HCT116 (cell line): Measurements from ENCODE around the gene RUNX1. TPM values are rescaled to one million over a fixed set of nuclear protein-coding genes. Genes with fewer than 3 reads are reported as not detected.

Source experiments
- ATAC-seq: fragments of 200-7000 bp; cut with Tn5 transposase; 2 replicates; pipeline ENCODE4 v1.9.1; 2020; ENCODE audit warnings: mild to moderate bottlenecking, moderate library complexity
- BruUV-seq: library from RNA; stranded (reverse); fragments of 400-500 nt; replicated peaks from 2 replicates; lab custom pipeline; 2021; lab: Mats Ljungman, UMichigan
- CTCF ChIA-PET: fragments of 300-600 bp; sonication (Branson Sonifier 250); formaldehyde crosslinking; loops from one replicate; lab custom pipeline; 2021; ENCODE audit warnings: antibody characterized with exemption; lab: Charles Lee
- POLR2A ChIA-PET: fragments of 300-600, 350-600 bp; sonication (Branson Sonifier 250); formaldehyde crosslinking; loops from one replicate; lab custom pipeline; 2021; ENCODE audit warnings: antibody characterized with exemption; lab: Charles Lee
- RAD21 ChIA-PET, 2 experiments: fragments of 300-600 bp; sonication (Branson Sonifier 250); formaldehyde crosslinking; loops; one replicate each; lab custom pipeline; 2023; ENCODE audit warnings: low total read pairs in 2 of 2; ENCODE audit not compliant: uncharacterized antibody in 2 of 2, unreplicated experiment in 2 of 2, low non-redundant PET in 1 of 2; lab: Charles Lee
- DNase-seq: peaks from one replicate; pipeline ENCODE4 v3.0.0-alpha.2; 2010; ENCODE audit warnings: low read depth, low spot score
- H2AFZ ChIP-seq: fragments of 200-600 bp; shearing (Covaris generic), sonication (generic); 2 replicates; pipeline ENCODE4 v1.6.1; 2017; ENCODE audit warnings: low read depth, mixed run types, mixed read lengths, antibody characterized with exemption, low read length; ENCODE audit not compliant: poor library complexity, severe bottlenecking
- H3K27ac ChIP-seq: 2 replicates; pipeline ENCODE4 v1.5.1; 2012; ENCODE audit warnings: low read depth, low read length
- H3K27me3 ChIP-seq: fragments of 200-600 bp; sonication (generic); 2 replicates; pipeline ENCODE4 v1.6.1; 2016; ENCODE audit warnings: mixed run types, low read length, mixed read lengths; ENCODE audit not compliant: insufficient read depth
- H3K36me3 ChIP-seq, 2 experiments: fragments of 200-500 bp in 1 of 2; fragments of 200-600 bp in 1 of 2; sonication (Bioruptor generic) in 1 of 2; sonication (generic) in 1 of 2; 2 replicates each; pipeline versions ENCODE4 v1.5.1 to v1.6.1; 2014 to 2016; ENCODE audit warnings: low read length in 2 of 2, inconsistent platforms in 1 of 2, mixed read lengths in 1 of 2, mixed run types in 1 of 2; ENCODE audit not compliant: insufficient read depth in 2 of 2, control insufficient read depth in 1 of 2
- H3K4me1 ChIP-seq, 2 experiments: fragments of 200-600 bp in 1 of 2; sonication (generic) in 1 of 2; 2 replicates each; pipeline versions ENCODE4 v1.5.1 to v1.6.1; 2012 to 2017; ENCODE audit warnings: low read length in 2 of 2, inconsistent platforms in 1 of 2, mild to moderate bottlenecking in 1 of 2, mixed read lengths in 1 of 2, mixed run types in 1 of 2, moderate library complexity in 1 of 2; ENCODE audit not compliant: insufficient read depth in 2 of 2, control insufficient read depth in 1 of 2
- H3K4me2 ChIP-seq: fragments of 200-600 bp; sonication (generic); 2 replicates; pipeline ENCODE4 v1.6.1; 2017; ENCODE audit warnings: mixed run types, low read length, mixed read lengths
- H3K4me3 ChIP-seq, 2 experiments: fragments of 200-600 bp in 1 of 2; sonication (generic) in 1 of 2; replicated peaks in 1 of 2; 2 replicates each; pipeline ENCODE4 v1.5.1; 2011 to 2016; ENCODE audit warnings: low read length in 2 of 2, control low read depth in 1 of 2, low read depth in 1 of 2, mild to moderate bottlenecking in 1 of 2, mixed read lengths in 1 of 2, mixed run types in 1 of 2
- H3K79me2 ChIP-seq: fragments of 200-600 bp; sonication (generic); 2 replicates; pipeline ENCODE4 v1.6.1; 2017; ENCODE audit warnings: mild to moderate bottlenecking, mixed run types, low read length, moderate library complexity, mixed read lengths; ENCODE audit not compliant: insufficient read depth
- H3K9ac ChIP-seq: fragments of 200-600 bp; sonication (generic); 2 replicates; pipeline ENCODE4 v1.6.1; 2016; ENCODE audit warnings: low read length, mixed read lengths
- H3K9me2 ChIP-seq: fragments of 200-600 bp; sonication (generic), shearing (Covaris generic); 2 replicates; pipeline ENCODE4 v1.6.1; 2017; ENCODE audit warnings: mixed run types, mild to moderate bottlenecking, moderate library complexity; ENCODE audit not compliant: insufficient read depth
- H3K9me3 ChIP-seq, 2 experiments: fragments of 200-500 bp in 1 of 2; fragments of 200-600 bp in 1 of 2; sonication (Bioruptor generic) in 1 of 2; sonication (generic) in 1 of 2; 2 replicates each; pipeline ENCODE4 v1.6.1; 2014 to 2017; ENCODE audit warnings: low read length in 2 of 2, mixed read lengths in 2 of 2, inconsistent platforms in 1 of 2, low read depth in 1 of 2, mild to moderate bottlenecking in 1 of 2, mixed run types in 1 of 2, moderate library complexity in 1 of 2; ENCODE audit not compliant: control insufficient read depth in 1 of 2, insufficient read depth in 1 of 2
- H4K20me1 ChIP-seq: fragments of 200-600 bp; sonication (generic), shearing (Covaris generic); 2 replicates; pipeline ENCODE4 v1.6.1; 2017; ENCODE audit warnings: mixed run types, mild to moderate bottlenecking, moderate library complexity; ENCODE audit not compliant: insufficient read depth
- ATF3 ChIP-seq: IDR thresholded peaks from 2 replicates; pipeline ENCODE4 v1.6.1; 2012
- CBX3 ChIP-seq: IDR thresholded peaks from 2 replicates; pipeline ENCODE4 v1.6.1; 2012; ENCODE audit warnings: low read depth
- CTCF ChIP-seq, 3 experiments: fragments of 200-600 bp in 1 of 3; sonication (generic) in 1 of 3; IDR thresholded peaks in 2 of 3; conservative IDR thresholded peaks in 1 of 3; 2 replicates each; pipeline ENCODE4 v1.5.1; 2012 to 2017; ENCODE audit warnings: low read depth in 2 of 3, low read length in 2 of 3, antibody characterized with exemption in 1 of 3, borderline replicate concordance in 1 of 3, control low read depth in 1 of 3, mild to moderate bottlenecking in 1 of 3, mixed read lengths in 1 of 3, mixed run types in 1 of 3, moderate library complexity in 1 of 3; ENCODE audit not compliant: insufficient read depth in 1 of 3
- EGR1 ChIP-seq: IDR thresholded peaks from 2 replicates; pipeline ENCODE4 v1.6.1; 2012; ENCODE audit warnings: low read depth
- ELF1 ChIP-seq: IDR thresholded peaks from 2 replicates; pipeline ENCODE4 v1.6.1; 2012; ENCODE audit warnings: low read depth, borderline replicate concordance
- EZH2 ChIP-seq: fragments of 200-600 bp; sonication (generic); IDR thresholded peaks from 2 replicates; pipeline ENCODE4 v1.6.1; 2017; ENCODE audit warnings: antibody characterized with exemption, mixed run types
- FOSL1 ChIP-seq: IDR thresholded peaks from 2 replicates; pipeline ENCODE4 v1.6.1; 2012; ENCODE audit warnings: low read depth
- JUND ChIP-seq: IDR thresholded peaks from 2 replicates; pipeline ENCODE4 v1.6.1; 2012
- MAX ChIP-seq: IDR thresholded peaks from 2 replicates; pipeline ENCODE4 v1.6.1; 2012
- POLR2A ChIP-seq: IDR thresholded peaks from 2 replicates; pipeline ENCODE4 v1.7.0; 2011; ENCODE audit warnings: borderline replicate concordance; ENCODE audit not compliant: insufficient read depth, insufficient read length; ENCODE audit errors: extremely low read depth
- POLR2AphosphoS5 ChIP-seq: IDR thresholded peaks from 2 replicates; pipeline ENCODE4 v1.6.1; 2011; ENCODE audit warnings: mild to moderate bottlenecking, low read depth, low read length, moderate library complexity
- RAD21 ChIP-seq: IDR thresholded peaks from 2 replicates; pipeline ENCODE4 v1.6.1; 2012; ENCODE audit warnings: low read depth, mild to moderate bottlenecking
- REST ChIP-seq: IDR thresholded peaks from 2 replicates; pipeline ENCODE4 v1.6.1; 2012; ENCODE audit warnings: low read depth
- SIN3A ChIP-seq: IDR thresholded peaks from 2 replicates; pipeline ENCODE4 v1.6.1; 2012; ENCODE audit warnings: low read depth
- TCF7L2 ChIP-seq: IDR thresholded peaks from 2 replicates; pipeline ENCODE4 v1.7.0; 2011; ENCODE audit warnings: borderline replicate concordance, inconsistent platforms; ENCODE audit not compliant: insufficient read depth, insufficient read length; ENCODE audit errors: extremely low read depth
- YY1 ChIP-seq: IDR thresholded peaks from 2 replicates; pipeline ENCODE4 v1.6.1; 2011; ENCODE audit warnings: low read length, low read depth, moderate library complexity, mild to moderate bottlenecking; ENCODE audit not compliant: insufficient replicate concordance; ENCODE audit errors: extremely low read depth
- ZBTB33 ChIP-seq: IDR thresholded peaks from 2 replicates; pipeline ENCODE4 v1.6.1; 2011; ENCODE audit warnings: mild to moderate bottlenecking, low read length, moderate library complexity; ENCODE audit not compliant: insufficient replicate concordance; ENCODE audit errors: extremely low read depth
- ZFX ChIP-seq: fragments of 450-650 bp; IDR thresholded peaks from 2 replicates; pipeline ENCODE4 v1.6.1; 2017
- ZNF274 ChIP-seq: fragments of 200-500 bp; sonication (Bioruptor generic); IDR thresholded peaks from 2 replicates; pipeline ENCODE4 v1.6.1; 2014; ENCODE audit warnings: mild to moderate bottlenecking, low read depth, low read length, inconsistent platforms
- intact Hi-C: fragments of 100-400 bp; cut with micrococcal nuclease; formaldehyde crosslinking; loops from 2 replicates; pipeline ENCODE4 v1.10.0; 2022
- total RNA-seq: library from RNA; stranded (reverse); gene quantifications from one replicate; pipeline ENCODE4 v1.2.1, GENCODE V29; 2021; ENCODE audit not compliant: unreplicated experiment

RUNX1 gene
- total RNA-seq, 1 experiment from 2014 or later: 33.5 TPM

- ATAC-seq: no peak
- intact Hi-C loops: no loop called here
These were observed 79.5 kb downstream of the RUNX1 start for GRCh38 chr21:34969423-34970166.

More at GRCh38 chr21:34969423-34970166, 79.5 kb downstream of the RUNX1 start:
- Histone ChIP-seq H3K9me2 (no peaks in the 10 kb centered on the region), H3K9me3 (no peaks in the 10 kb centered on the region), H3K27me3 (no peaks in the 10 kb centered on the region), H3K4me1 (peaks cover 0 to 9% of the 10 kb centered on the region in 2 experiments; a peak in 2 of 4 replicates), H3K79me2 (no peaks in the 10 kb centered on the region), H3K27ac (no peak overlapping the region), H3K36me3 (no peaks in the 10 kb centered on the region), H3K4me2 (no peak overlapping the region), H2AFZ (no peak overlapping the region), H3K4me3 (no peak overlapping the region), H4K20me1 (no peaks in the 10 kb centered on the region), H3K9ac (no peak overlapping the region)
- no TSS peak for BruUV-seq
- RAD21 ChIA-PET: no interaction called here
- DNase-seq: no peak
- CTCF ChIA-PET: no interaction called here
- no peak for TF ChIP-seq ATF3
- TF ChIP-seq CTCF (IDR thresholded peaks at IDR 0.05 in 2 of 3, conservative IDR thresholded peaks at IDR 0.05 in 1 of 3; ENCODE audit: borderline replicate concordance in 1 of 3, insufficient read depth in 1 of 3, low read depth in 2 of 3, low read length in 2 of 3): no peak
- TF ChIP-seq TCF7L2: no peak
- no peak for TF ChIP-seq POLR2AphosphoS5
- no peak for TF ChIP-seq EZH2
- TF ChIP-seq FOSL1: no peak
- no peak for TF ChIP-seq POLR2A
- no peak for TF ChIP-seq CBX3
- no peak for TF ChIP-seq SIN3A
- no peak for TF ChIP-seq ZBTB33
- no peak for TF ChIP-seq RAD21
- TF ChIP-seq REST: no peak
- TF ChIP-seq ELF1: no peak
- no peak for TF ChIP-seq EGR1
- TF ChIP-seq ZFX: no peak
- TF ChIP-seq YY1: no peak
- no peak for TF ChIP-seq ZNF274
- TF ChIP-seq JUND: no peak
- TF ChIP-seq MAX: no peak
- POLR2A ChIA-PET: no interaction called here
